ENCODE results near the gene GNA12. TPM values are rescaled to one million over a fixed set of nuclear protein-coding genes. Genes with fewer than 3 reads are reported as not detected.

Gene GNA12
- polyA plus RNA-seq, 1 of the 3 experiments (the other 2 are of a cell fraction): 64.8 TPM

DNA sequence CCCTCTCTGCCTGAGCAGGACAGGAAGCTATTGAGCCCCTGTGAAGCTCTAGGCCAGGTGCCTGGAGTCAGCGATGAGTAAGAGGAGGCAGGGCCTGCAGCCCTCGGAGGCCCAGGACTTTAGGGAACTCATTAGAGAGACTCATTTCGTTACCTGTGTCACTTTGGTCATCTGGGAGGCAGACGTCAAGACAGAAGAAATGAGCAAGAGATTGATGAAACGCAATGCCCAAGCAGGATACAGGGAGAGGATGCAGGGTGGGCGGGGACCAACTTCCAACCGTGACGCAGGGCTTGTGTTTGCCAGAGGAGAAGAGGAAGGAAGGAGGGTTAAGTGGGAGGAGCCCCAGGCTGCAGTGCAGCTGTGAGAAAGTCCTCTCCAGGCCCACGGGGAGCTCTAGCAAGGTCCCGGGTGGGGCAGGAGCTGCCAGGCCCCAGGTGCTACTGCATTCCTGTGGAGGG, 26.4 kb upstream of the GNA12 start (continued):
- TF ChIP-seq, protein P1, sequence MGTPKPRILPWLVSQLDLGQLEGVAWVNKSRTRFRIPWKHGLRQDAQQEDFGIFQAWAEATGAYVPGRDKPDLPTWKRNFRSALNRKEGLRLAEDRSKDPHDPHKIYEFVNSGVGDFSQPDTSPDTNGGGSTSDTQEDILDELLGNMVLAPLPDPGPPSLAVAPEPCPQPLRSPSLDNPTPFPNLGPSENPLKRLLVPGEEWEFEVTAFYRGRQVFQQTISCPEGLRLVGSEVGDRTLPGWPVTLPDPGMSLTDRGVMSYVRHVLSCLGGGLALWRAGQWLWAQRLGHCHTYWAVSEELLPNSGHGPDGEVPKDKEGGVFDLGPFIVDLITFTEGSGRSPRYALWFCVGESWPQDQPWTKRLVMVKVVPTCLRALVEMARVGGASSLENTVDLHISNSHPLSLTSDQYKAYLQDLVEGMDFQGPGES (IDR thresholded peaks at IDR 0.05; ENCODE audit: low read depth, low read length): no peak
- no peak for TF ChIP-seq MXI1 (IDR thresholded peaks at IDR 0.05; ENCODE audit: low read depth, low read length)
- TF ChIP-seq NRF1 (IDR thresholded peaks at IDR 0.05; ENCODE audit: low read depth, low read length): no peak
- TF ChIP-seq FOSL2 (IDR thresholded peaks at IDR 0.05; ENCODE audit: borderline replicate concordance, low read depth): no peak
- TF ChIP-seq TEAD4 (IDR thresholded peaks at IDR 0.05; ENCODE audit: borderline replicate concordance, insufficient read depth): no peak
- no peak for TF ChIP-seq JUND (IDR thresholded peaks at IDR 0.05)

DNA sequence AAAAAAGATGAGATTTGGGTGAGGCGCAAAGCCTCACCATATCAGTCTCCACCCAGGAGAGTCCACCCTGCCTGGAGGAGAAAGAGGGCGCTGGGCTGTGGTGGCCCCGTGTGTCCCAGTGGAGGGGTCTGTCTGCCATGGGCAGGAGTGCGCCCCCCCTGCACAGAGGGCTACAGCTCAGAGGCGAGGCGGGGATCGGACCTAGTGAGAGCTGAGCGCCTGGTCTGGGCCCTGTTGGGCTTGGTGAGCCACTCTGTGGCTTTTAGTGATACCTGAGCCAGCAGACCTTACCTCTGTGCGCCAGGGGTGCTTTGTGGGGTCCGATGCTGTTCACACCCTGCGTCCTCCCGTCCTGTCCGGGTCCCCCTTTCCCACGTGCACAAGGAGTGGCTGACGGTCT, 25.9 kb upstream of the GNA12 start:
- ChIA-PET POLR2A (no interaction called here), CTCF (interaction anchor here (1.0 kb wide), 1 partner anchor 53 kb away, joined by 4 read pairs; no protein-coding TSS in a partner anchor)
- Histone ChIP-seq H3K4me2 (no peak overlapping the region), H3K4me3 (ENCODE audit: low read depth in 2 of 2, low read length in 1 of 2) (no peak overlapping the region), H3K79me2 (ENCODE audit: insufficient read depth) (no peaks in the 10 kb centered on the region), H3K27me3 (ENCODE audit: insufficient read depth) (no peaks in the 10 kb centered on the region), H3F3A (replicated peaks; ENCODE audit: insufficient read depth) (peaks cover 22% of the 10 kb centered on the region), H4K20me1 (ENCODE audit: insufficient read depth) (no peaks in the 10 kb centered on the region), H3K9me2 (no peaks in the 10 kb centered on the region), H3K4me1 (ENCODE audit: control insufficient read depth in 1 of 2, insufficient read depth in 2 of 2, low read depth in 1 of 2, low read length in 1 of 2) (peaks cover 0 to 3% of the 10 kb centered on the region in 2 experiments; a peak in 1 of 4 replicates), H2AFZ (ENCODE audit: low read depth) (no peak overlapping the region), H3K9me3 (no peaks in the 10 kb centered on the region), H3K36me3 (replicated peaks in 1 of 2; ENCODE audit: control insufficient read depth in 1 of 2, insufficient read depth in 2 of 2, low read length in 1 of 2) (no peaks in the 10 kb centered on the region), H3K27ac (ENCODE audit: low read depth in 2 of 2, low read length in 1 of 2) (no peak overlapping the region), H3K9ac (no peak overlapping the region)
- WGBS (ENCODE audit: low lambda C conversion rate): 87% methylated on average over 10 of the region's 15 CpGs
- TF ChIP-seq YY1 (IDR thresholded peaks at IDR 0.05; ENCODE audit: low read depth) (no peak), FOXM1 (IDR thresholded peaks at IDR 0.05; ENCODE audit: low read depth) (no peak), TAF1 (IDR thresholded peaks at IDR 0.05; ENCODE audit: borderline replicate concordance, low read depth, low read length) (no peak), SIN3A (IDR thresholded peaks at IDR 0.05; ENCODE audit: borderline replicate concordance, low read depth, low read length) (no peak), GATA2 (CRISPR knock-in tag; IDR thresholded peaks at IDR 0.05) (no peak), GABPA (IDR thresholded peaks at IDR 0.05; ENCODE audit: low read depth) (no peak), CHD2 (IDR thresholded peaks at IDR 0.05; ENCODE audit: low read length, partially characterized antibody) (no peak), JUND (IDR thresholded peaks at IDR 0.05) (no peak), MEF2A (IDR thresholded peaks at IDR 0.05; ENCODE audit: borderline replicate concordance, low read depth) (no peak), FOSL2 (IDR thresholded peaks at IDR 0.05; ENCODE audit: borderline replicate concordance, low read depth) (no peak), RXRA (IDR thresholded peaks at IDR 0.05; ENCODE audit: borderline replicate concordance, low read depth) (no peak)
- TF ChIP-seq, protein P2, sequence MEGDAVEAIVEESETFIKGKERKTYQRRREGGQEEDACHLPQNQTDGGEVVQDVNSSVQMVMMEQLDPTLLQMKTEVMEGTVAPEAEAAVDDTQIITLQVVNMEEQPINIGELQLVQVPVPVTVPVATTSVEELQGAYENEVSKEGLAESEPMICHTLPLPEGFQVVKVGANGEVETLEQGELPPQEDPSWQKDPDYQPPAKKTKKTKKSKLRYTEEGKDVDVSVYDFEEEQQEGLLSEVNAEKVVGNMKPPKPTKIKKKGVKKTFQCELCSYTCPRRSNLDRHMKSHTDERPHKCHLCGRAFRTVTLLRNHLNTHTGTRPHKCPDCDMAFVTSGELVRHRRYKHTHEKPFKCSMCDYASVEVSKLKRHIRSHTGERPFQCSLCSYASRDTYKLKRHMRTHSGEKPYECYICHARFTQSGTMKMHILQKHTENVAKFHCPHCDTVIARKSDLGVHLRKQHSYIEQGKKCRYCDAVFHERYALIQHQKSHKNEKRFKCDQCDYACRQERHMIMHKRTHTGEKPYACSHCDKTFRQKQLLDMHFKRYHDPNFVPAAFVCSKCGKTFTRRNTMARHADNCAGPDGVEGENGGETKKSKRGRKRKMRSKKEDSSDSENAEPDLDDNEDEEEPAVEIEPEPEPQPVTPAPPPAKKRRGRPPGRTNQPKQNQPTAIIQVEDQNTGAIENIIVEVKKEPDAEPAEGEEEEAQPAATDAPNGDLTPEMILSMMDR (IDR thresholded peaks at IDR 0.05): no peak
- TF ChIP-seq, protein P3, sequence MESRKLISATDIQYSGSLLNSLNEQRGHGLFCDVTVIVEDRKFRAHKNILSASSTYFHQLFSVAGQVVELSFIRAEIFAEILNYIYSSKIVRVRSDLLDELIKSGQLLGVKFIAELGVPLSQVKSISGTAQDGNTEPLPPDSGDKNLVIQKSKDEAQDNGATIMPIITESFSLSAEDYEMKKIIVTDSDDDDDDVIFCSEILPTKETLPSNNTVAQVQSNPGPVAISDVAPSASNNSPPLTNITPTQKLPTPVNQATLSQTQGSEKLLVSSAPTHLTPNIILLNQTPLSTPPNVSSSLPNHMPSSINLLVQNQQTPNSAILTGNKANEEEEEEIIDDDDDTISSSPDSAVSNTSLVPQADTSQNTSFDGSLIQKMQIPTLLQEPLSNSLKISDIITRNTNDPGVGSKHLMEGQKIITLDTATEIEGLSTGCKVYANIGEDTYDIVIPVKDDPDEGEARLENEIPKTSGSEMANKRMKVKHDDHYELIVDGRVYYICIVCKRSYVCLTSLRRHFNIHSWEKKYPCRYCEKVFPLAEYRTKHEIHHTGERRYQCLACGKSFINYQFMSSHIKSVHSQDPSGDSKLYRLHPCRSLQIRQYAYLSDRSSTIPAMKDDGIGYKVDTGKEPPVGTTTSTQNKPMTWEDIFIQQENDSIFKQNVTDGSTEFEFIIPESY (IDR thresholded peaks at IDR 0.05; ENCODE audit: borderline replicate concordance, low read depth): no peak
- no peak for DNase-seq
